Thyroid gland (tissue), 4 donors: Measurements from ENCODE around the gene ARHGEF16.

Source experiments
- CTCF ChIP-seq, 6 experiments: fragments of 200-600 bp in 3 of 6; fragments of 450-650 bp in 3 of 6; sonication (generic) in 3 of 6; IDR thresholded peaks; one replicate each; pipeline ENCODE4 v1.5.1; 2016 to 2019; ENCODE audit warnings: antibody characterized with exemption in 6 of 6, mild to moderate bottlenecking in 2 of 6, inconsistent platforms in 1 of 6, moderate library complexity in 1 of 6
- POLR2A ChIP-seq, 2 donors: fragments of 450-650 bp; IDR thresholded peaks; one replicate each; pipeline ENCODE4 v1.6.1; 2017; ENCODE audit warnings: antibody characterized with exemption in 2 of 2, mild to moderate bottlenecking in 2 of 2, moderate library complexity in 1 of 2

- TF ChIP-seq POLR2A (IDR thresholded peaks at IDR 0.05) (no peak), CTCF (IDR thresholded peaks at IDR 0.05) (no peak)
Measured at GRCh38 chr1:3503525-3503886, 49.0 kb downstream of the ARHGEF16 start.
